Stimulated activated CD4-positive, alpha-beta T cell treated with anti-CD3 and anti-CD28 coated beads, Interleukin-1b, Interleukin-23, amount 100 ng/mL, for 1 hour (primary cell): ENCODE measurements around the gene DNAJC4.

ENCODE experiments used
- DNase-seq, 2 donors: peaks; one replicate each; pipeline ENCODE4 v3.0.0-alpha.2; 2020; ENCODE audit warnings: low read depth in 2 of 2

Gene DNAJC4

DNA sequence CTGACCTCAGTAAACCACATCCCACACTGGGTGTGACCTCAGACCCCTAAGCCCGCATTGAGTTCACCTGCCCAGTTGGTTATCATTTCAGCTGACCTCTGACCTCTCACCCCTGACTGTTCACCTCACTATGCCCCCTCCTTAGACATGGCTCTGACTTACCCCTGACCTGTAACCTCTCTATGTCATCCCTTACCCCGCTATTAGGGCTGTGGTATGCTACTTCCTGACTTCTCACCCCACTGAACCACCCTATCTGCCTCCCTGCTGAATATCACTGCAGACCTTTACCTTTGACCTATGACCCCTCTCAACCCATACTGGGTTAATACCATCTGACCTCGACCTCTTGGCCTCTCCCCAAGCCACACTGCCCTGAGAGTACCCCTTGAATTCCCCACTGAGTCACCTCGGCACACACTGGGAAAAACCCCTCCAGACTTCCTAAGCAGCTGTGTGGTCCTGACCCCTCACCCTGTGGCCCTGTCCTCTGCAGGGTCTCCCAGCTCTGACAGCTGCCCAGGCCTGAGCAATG lies 29.3 kb downstream of the DNAJC4 start:
- no peak for DNase-seq

DNA sequence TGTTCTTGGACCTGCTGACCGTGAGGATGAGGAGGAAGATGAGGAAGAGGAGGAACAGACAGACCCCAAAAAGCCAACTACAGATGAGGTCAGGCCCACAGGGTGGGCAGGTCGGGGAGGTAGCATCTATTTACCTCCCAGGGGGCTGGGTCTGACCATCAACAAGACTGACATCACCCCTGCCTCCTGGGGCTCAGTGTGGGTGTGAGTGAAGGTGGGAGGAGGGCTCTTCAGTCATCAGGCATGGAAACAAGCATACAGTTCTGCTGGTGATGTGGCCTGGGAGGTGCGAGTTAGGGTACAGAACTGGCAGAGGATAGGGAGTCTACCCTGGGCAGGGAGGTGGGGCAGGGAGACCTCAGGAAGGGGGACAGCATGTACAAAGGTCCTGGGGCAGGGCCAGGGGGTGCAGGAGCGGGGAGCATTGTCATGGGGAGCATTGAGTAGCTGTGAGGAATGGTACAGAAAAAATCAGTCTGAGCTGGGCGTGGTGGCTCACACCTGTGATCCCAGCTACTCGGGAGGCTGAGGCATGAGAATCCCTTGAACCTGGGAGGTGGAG lies 29.9 kb downstream of the DNAJC4 start:
- no peak for DNase-seq

DNA sequence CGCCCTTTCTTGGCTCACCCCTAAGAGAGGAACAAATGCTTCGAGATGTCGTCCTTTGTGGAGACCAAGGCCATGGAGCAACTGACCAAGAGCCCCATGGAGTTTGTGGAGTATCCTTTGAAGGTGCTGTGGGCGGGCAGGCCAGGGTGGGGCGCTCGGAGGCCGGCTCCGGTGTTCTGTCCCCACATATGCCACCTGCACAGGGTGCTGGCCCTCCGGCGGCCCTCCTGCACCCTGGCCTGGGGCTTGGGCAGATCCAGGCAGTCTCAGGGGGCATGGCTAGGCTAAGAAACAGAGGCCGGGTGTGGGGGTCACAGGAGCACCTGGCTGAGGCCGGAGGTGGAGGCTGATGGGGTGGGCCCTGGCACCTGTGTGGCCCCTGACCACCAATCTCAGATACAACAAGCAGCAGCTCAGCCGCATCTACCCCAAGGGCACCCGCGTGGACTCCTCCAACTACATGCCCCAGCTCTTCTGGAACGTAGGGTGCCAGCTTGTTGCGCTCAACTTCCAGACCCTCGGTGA lies 31.3 kb downstream of the DNAJC4 start:
- DNase-seq, result no peak

DNA sequence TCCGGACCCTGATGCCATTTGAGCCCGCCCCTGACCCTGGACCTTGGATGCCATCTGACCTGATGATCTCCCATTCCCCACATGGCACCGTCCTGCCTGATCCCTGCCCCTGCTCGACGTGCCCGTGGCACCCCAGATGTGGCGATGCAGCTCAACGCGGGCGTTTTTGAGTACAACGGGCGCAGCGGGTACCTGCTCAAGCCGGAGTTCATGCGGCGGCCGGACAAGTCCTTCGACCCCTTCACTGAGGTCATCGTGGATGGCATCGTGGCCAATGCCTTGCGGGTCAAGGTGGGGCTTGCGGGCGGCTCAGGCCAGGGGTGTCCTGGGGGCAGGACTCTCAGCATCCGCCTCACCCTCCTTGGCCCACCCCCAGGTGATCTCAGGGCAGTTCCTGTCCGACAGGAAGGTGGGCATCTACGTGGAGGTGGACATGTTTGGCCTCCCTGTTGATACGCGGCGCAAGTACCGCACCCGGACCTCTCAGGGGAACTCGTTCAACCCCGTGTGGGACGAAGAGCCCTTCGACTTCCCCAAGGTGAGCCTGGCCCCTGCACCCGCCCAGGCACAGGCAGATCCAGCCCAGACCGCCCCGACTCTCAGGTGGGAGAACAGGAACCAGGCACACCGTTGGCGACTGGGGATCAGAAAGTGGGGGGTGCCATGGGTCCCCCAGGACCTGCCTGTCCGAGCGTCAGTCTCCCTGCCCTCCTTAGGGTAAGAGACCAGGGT lies 32.1 kb downstream of the DNAJC4 start:
- DNase-seq, result no peak

DNA sequence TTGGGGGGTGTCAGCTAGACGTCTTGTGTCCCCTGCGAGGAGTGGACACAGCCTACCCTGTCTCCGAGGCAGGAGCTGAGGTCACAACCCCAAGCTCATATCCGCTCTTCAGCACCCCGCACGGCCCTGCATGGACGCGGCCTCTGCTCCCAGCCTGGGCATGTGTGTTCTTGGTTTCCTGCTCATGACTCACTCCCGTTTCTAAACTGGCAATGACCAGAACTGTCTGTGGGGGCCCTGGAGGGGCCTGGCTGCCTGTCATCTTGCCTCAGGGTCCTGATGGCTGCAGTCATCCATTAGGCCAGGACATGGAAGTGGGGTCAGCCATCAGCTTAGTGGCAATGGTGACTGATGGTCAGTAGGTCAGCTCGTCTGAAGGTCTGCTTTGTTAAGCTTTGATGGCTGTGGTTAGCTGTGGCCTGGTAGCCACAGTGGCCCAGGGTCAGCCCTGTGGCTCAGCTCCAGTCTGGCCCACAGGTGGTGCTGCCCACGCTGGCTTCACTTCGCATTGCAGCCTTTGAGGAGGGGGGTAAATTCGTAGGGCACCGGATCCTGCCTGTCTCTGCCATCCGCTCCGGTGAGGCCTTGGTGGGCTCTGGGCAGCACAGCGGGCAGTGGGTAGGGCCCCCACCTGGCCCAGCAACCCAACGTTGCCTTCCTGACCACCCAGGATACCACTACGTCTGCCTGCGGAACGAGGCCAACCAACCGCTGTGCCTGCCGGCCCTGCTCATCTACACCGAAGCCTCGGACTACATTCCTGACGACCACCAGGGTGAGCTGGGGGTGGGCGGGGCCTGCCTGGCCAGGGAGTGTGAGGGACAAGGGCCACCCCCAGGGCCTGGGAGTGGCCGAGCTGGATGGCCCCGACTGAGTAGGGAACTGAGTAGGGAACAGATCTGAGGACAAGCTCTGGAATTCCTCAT lies 32.9 kb downstream of the DNAJC4 start:
- no peak for DNase-seq

DNA sequence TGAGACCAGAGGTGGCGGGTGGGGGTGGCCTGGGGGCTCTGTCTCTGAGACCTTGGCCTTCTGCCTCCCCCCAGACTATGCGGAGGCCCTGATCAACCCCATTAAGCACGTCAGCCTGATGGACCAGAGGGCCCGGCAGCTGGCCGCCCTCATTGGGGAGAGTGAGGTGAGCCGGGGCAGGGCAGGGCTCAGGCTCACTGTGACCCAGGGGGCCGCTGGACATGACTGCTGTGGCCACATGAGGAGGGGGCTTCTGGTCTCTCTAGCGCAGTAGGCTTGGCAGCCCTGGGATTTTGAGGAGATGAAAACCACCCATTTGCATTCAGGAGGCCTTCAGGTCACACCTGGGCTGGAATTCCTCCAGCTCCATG lies 33.6 kb downstream of the DNAJC4 start:
- DNase-seq, result no peak

DNA sequence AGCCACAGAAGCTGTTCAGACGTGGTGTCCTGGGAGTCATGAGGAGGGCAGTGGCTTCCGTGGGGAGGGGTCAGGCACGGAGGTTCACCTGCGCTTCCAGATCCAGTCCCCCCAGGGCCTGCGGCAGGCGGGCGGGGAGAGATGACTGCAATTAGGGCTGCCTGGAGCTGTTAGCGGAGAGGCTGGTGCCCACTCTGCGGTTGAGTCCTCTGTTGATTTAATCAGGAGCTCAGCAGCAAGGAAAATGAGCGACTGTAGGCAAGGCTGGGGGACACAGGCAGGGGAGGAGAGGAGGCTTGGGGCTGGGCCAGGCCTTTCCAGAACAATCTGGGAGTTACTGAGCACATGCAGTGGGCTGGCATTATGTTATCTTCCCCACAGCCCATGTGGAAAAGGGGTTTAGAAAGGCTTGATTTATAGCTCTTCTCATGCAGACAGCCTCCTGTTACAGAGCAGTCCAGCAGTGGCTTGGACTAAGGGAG lies 34.1 kb downstream of the DNAJC4 start:
- DNase-seq, result no peak

DNA sequence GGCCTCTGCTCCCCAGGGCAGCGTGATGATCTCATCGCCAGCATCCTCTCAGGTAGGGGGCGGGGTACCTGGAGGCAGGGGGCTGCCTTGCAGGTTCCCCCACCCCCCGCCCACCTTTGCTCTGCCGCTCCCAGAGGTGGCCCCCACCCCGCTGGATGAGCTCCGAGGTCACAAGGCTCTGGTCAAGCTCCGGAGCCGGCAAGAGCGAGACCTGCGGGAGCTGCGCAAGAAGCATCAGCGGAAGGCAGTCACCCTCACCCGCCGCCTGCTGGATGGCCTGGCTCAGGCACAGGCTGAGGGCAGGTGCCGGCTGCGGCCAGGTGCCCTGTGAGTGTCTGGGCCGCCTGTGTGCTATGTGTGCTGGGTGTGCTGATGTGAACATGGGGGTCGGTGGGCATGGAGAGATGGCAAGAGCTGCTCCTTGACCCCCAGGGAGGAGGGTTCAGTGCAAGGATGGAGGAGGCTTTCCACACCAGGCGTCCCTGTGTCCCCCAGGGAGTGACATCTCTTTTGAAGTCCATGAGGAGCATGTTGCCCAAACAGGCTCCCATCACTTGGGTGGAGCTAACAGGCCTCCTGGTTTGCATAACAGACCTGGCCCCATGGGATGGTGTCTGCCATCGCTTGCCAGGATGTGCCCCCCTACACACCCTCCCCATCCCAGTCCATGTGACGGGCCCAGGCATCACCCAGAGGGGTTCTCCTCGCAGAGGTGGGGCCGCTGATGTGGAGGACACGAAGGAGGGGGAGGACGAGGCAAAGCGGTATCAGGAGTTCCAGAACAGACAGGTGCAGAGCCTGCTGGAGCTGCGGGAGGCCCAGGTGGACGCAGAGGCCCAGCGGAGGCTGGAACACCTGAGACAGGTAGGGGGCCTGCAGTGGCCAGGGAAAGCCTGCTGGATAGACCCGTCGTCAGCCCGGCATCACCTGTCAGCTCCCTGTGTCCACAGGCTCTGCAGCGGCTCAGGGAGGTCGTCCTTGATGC lies 35.1 kb downstream of the DNAJC4 start:
- no peak for DNase-seq

DNA sequence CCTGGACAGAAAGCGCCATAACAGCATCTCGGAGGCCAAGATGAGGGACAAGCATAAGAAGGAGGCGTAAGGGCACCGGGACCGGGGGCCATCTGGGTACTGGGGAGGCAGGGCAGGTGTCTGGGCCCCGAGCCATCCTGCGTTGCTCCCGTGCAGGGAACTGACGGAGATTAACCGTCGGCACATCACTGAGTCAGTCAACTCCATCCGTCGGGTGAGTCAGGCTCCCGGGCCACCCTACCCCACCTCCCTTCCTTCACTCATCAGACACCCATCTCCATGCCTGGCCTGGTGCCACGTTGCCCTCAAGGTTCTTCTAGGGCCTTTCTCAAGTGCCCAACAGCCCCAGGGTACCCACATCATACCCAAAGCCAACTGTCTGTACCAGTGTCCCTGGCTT lies 36.0 kb downstream of the DNAJC4 start:
- no peak for DNase-seq

DNA sequence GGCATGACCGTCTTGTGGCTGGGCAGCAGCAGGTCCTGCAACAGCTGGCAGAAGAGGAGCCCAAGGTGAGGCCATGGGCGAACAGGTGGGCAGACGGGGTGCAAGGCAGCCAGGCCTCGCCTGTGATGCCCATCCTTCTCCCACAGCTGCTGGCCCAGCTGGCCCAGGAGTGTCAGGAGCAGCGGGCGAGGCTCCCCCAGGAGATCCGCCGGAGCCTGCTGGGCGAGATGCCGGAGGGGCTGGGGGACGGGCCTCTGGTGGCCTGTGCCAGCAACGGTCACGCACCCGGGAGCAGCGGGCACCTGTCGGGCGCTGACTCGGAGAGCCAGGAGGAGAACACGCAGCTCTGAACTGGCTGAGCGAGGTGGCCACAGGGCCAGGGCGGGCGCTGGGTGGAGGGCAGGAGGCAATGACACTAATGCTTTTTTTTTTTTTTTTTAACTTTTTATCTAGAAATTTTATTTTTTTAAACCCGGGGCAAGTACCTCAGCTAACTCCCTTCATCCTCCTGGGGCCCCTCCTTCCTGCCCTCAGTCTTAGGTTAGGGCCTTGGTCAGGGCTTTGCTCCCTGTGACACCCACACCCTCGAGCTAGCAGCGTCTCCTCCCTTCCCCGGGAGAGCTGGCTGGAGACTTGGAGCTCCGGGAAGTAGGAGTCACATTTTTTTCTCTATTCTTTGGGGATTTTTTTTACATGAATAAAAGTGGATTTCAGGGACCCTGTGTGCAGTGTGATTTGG lies 37.0 kb downstream of the DNAJC4 start:
- DNase-seq, result no peak

DNA sequence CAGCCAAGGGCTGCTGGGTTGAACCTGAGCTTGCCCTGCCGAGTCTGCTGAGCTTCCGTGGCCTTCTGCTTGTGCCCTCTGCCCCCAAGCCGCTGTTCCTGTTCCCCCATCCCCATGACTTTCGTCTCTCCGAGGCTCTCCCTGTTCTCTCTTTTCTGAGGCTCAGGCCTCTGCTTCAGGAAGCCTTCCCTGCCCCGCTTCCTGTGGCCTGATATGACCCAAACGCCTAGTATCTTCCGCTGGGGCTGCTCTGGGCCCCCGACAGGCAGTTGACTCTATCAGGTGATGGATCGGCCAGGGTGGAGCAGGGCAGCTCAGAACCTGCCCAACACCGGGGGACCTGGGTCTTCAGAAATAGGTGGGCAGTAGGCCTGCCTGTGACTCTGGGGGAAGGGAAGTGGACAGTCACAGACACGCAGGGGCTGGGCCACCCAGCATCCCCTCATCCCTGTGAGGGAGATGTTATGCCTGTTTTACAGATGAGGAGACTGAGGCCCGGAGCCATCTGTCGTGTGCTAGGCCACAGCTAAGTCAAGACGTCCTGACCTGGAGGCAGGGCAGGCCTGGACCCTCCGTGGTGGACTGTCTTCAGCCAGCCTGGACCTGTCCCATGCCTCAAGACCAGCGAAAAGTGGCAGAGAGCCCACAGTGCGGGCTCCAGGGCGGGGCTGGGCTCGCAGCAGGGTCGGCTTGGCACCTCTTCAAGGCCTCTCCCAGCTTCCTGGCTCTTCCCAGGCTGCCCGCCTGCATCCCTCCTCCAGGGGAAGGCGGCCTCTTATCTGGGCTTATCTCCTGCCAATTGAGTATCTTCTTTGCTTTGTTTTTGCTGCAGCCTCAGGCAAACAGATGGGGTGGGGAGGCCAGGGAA lies 37.9 kb downstream of the DNAJC4 start:
- no peak for DNase-seq

DNA sequence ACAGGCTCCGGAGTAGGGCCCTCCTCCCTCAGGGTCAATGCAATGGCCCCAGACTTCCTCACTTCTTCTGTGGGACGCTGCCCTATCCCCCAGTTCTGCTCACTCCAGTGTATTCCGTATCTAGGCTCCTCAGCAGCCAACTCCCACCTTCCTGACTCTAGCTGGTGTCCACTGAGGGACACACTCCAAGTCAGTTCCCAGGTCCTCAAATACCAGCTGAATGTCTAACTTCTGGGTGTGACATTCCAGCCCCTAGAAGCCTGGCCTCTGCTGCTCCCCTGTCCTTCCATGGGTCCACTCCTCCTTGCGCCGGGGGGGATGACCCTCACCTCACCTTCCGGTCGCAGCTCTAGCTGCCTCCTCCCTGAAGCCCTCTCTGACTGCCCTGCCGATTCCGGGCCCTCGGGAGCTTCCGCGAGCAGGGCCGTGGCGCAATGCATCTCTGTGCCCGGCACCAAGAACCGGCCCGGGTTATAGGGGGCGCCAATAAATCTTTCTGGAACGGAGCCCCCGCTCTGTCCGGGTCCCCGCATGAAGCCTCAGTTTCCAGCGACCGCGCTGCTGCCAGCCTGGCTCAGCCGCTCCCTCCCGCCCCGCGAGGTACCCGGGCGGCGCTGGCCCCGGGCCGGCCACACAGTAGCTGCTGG lies 38.7 kb downstream of the DNAJC4 start:
- DNase-seq, result peak in 1 of 2 donors; percentile 22

DNA sequence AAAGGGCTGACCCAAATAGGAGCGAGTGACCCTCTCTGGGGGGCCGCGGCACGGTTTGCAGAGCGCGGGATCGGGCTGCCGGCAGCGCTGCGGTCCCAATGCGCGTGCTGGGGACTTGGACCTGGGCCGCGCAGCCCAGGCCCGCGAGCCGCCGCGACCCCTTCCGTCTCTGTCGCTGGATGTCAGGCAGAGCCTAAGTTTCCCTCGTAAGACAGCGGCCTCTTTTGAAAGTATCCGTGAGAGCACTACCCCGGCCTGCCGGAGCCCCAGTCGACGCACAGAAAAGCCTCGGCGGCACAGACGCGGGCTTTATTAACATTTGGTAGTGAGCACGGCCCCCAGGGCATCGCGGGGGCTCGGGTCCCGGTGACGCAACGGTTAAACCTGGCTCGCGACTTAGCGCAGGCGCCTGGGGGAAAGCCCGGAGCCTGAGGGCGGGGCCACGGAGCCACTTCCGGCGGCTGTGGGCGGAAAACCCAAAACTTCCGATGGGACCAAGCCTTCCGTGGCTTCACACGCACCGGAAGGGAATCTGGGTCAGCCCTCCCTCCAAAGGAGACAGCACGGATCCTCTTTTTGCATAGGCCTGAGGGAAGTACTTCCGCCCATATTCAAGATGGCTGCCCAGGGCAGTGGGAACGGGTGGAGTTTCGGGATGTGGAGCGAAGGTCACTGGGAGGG lies 39.3 kb downstream of the DNAJC4 start:
- peak; percentile 91 to 97 for DNase-seq

DNA sequence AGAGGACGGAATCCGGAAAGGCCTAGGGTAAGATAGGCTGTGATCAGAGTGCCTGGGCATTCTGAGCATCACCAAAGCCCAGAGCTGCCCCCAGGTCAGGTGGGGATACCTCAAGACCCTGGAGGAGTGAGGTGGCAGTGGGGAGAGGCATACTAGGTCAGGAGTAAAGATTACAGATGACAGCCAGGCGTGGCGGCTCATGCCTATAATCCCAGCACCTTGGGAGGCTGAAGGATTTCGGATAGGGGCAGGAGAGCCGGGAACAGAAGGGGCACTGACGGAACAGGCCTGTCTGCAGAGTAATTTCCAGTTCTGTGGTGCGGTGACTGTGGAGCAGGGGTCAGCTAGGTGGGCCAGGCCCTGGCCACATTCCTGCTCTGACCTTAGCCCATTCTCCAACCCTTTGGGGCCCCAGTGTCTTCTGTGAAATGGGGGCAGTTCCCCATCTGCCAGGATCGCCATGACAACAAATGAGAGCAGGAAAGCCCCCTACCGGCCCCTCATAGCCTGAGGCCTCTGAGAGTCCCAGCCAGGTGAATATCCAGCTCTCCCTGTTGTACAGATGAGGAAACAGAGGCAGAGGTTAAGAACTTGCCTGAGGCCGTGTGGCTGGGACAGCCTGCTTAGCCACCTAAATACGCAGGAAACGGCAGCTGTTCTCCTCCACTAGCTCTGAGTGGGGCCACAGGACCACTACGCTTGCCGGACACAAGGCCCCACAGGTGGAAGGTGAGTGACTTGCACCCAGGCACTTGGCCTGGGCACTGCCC lies 44.9 kb downstream of the DNAJC4 start:
- DNase-seq, result no peak

DNA sequence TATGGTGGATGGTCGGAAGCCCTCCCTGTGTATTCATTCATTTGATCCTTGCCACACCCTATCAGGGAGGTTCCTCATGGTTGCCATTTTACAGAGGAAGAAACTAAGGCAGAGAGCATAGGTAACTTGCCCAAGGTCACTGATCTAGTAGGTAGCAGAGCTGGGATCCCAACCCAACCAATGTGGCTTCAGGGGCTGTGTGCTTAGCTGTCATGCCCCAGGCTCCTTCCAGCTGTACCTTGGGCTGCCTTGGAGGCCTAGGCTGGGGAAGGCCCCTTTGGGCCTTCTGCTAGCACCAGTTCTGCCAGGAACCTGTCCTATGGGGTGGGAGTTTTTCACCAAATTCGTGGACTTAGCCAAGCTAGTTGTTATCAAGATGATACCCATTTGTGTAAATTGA lies 45.5 kb downstream of the DNAJC4 start:
- no peak for DNase-seq

DNA sequence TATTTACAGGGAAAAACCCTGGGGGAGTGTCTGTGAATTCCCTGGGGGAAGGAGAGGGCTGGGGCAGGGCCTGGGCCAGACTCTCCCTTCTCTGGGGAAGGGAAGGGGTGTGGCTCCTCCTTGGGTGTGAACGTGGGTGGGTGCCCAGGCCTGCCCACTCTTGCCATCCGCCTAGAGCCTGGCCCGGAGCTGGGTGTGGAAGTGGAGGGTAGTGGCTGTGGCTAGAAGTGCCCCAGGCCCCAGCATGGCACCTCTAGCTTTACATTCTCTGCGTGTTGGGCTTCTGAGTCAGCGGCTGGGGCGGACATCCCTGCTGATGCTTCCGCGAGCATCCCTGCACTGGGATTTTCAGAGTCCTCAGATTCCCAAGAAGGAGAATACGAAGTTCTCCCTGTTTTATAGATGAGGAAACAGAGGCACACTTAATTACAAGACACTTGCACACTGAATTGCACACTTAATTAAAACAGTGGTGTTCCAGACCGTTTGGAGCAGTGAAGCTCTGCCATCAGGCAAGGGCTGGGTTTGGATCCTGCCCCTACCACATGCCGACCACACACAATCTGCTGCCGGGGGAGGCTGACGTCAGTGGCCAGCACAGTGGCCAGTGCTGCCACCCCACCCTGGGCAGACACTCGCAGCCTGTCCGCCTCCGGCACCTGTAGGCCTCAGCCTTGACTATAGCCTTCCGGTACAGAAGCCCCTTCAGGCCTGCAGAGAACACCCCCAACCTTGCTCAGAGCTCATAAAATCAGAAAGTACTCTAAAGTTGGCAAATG lies 46.5 kb downstream of the DNAJC4 start:
- DNase-seq, result no peak
